Measurements from ENCODE around the gene C1GALT1. TPM values are rescaled to one million over a fixed set of nuclear protein-coding genes. Genes with fewer than 3 reads are reported as not detected.

Gene C1GALT1
- total RNA-seq, 4 donors from 2014 or later, result 42.9 to 99.9 (median 54.6) TPM

DNA sequence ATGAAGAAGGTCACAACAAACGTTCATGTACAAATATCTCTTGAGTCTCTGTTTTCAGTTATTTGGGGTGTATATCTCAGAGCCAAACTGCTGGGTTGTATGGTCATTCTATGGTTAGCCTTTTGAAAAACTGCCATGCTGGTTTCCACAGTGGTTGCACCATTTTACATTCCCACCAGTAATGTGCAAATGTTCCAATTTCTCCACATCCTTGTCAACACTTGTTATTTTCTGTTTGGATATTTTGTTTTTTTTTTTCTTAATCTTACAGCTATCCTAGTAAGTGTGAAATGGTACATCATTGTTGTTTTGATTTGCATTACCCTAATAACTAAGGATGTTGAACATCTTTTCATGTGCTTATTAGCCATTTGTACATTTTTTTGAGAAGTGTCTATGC lies 13.0 kb upstream of the C1GALT1 start:
- Histone ChIP-seq H3K27ac (no peak overlapping the region), H3K27me3 (no peaks in the 10 kb centered on the region), H3K4me3 (replicated peaks in 1 of 3) (no peak overlapping the region), H3K4me1 (no peaks in the 10 kb centered on the region), H3K36me3 (no peaks in the 10 kb centered on the region), H3K9me3 (no peaks in the 10 kb centered on the region)
- TF ChIP-seq, protein P1, sequence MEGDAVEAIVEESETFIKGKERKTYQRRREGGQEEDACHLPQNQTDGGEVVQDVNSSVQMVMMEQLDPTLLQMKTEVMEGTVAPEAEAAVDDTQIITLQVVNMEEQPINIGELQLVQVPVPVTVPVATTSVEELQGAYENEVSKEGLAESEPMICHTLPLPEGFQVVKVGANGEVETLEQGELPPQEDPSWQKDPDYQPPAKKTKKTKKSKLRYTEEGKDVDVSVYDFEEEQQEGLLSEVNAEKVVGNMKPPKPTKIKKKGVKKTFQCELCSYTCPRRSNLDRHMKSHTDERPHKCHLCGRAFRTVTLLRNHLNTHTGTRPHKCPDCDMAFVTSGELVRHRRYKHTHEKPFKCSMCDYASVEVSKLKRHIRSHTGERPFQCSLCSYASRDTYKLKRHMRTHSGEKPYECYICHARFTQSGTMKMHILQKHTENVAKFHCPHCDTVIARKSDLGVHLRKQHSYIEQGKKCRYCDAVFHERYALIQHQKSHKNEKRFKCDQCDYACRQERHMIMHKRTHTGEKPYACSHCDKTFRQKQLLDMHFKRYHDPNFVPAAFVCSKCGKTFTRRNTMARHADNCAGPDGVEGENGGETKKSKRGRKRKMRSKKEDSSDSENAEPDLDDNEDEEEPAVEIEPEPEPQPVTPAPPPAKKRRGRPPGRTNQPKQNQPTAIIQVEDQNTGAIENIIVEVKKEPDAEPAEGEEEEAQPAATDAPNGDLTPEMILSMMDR (IDR thresholded peaks at IDR 0.05), result no peak
- no peak for TF ChIP-seq POLR2A (IDR thresholded peaks at IDR 0.05)
- intact Hi-C loops (cut with DNase I), result no loop called here
- WGBS, 2 donors, result 92 to 96% methylated on average over 1 of the region's 1 CpG
- no peak for DNase-seq

DNA sequence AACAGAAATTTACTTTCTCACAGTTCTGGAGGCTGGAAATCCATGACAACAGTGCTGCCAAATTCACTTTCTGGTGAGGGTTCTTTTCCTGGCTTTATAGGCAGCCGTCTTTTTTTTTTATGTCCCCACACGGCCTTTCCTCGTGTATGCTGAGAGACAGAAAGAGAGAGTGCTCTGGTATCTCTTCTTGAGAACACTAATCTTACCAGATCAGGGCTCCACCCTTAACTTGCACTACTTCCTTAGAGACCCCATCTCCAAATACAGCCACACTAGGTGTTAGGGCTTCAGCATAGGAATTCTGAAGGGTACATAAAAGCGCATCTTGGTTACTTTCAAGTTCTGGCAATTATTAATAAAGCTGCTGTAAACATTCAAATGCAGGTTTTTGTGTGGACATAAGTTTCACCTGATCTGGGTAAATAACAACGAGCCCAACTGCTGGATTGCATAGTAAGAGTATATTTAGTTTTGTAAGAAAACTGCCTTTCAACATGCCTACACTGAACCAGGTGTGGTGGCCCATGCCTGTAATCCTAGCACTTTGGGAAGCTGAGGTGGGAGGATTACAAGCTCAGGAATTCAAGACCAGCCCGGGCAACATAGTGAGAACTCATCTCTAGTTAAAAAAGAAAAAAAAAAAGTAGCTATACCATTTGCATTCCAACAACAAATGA lies 8.2 kb upstream of the C1GALT1 start:
- H3K27me3 ChIP-seq, result no peaks in the 10 kb centered on the region
- DNase-seq, result no peak
- H3K27ac ChIP-seq, result no peak overlapping the region
- 84 to 86% methylated on average over 6 of the region's 6 CpGs for WGBS, 2 donors
- H3K4me1 ChIP-seq, result no peaks in the 10 kb centered on the region
- TF ChIP-seq POLR2A (IDR thresholded peaks at IDR 0.05), result no peak
- TF ChIP-seq, protein P1 (IDR thresholded peaks at IDR 0.05), result no peak
- H3K4me3 ChIP-seq (replicated peaks in 1 of 3), result no peak overlapping the region
- H3K9me3 ChIP-seq, result no peaks in the 10 kb centered on the region
- H3K36me3 ChIP-seq, result no peaks in the 10 kb centered on the region
- intact Hi-C loops (cut with DNase I), result no loop called here

DNA sequence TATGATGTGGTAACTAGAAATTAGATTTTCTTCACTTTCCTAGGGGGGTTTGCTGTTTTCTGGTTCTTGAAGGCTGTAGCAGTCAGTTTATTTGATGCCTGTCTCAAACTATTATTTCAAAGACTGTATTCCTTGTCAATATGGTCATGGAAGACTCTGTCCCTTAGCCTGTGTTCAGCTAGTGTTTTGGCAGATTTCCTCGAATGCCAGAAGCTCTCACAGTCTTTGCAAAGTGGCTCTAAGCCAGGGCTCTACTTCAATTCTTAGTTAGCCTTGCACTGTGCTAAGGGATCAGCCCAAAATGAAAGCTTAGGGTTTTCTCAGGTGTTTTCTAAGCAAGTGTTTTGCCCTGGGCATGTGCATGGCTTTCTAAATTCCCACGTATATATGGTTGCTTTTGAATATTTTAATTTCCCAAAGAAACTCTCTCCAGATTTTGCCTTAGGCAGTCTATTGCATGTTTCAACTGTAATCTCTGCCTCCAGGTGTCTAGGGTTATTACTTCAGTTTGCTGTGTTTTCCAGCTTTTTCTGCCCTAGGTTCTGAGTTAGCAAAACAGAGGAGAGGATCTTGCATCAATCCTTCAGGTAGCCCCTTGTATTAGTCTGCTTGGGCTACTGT lies 7.2 kb upstream of the C1GALT1 start:
- Histone ChIP-seq H3K27me3 (no peaks in the 10 kb centered on the region), H3K4me3 (replicated peaks in 1 of 3) (no peak overlapping the region), H3K9me3 (no peaks in the 10 kb centered on the region), H3K36me3 (no peaks in the 10 kb centered on the region), H3K27ac (no peak overlapping the region), H3K4me1 (no peaks in the 10 kb centered on the region)
- WGBS, 2 donors, result 47 to 48% methylated on average over 2 of the region's 2 CpGs
- TF ChIP-seq POLR2A (IDR thresholded peaks at IDR 0.05), result no peak
- TF ChIP-seq, protein P1 (IDR thresholded peaks at IDR 0.05), result no peak
- intact Hi-C loops (cut with DNase I), result no loop called here
- no peak for DNase-seq

DNA sequence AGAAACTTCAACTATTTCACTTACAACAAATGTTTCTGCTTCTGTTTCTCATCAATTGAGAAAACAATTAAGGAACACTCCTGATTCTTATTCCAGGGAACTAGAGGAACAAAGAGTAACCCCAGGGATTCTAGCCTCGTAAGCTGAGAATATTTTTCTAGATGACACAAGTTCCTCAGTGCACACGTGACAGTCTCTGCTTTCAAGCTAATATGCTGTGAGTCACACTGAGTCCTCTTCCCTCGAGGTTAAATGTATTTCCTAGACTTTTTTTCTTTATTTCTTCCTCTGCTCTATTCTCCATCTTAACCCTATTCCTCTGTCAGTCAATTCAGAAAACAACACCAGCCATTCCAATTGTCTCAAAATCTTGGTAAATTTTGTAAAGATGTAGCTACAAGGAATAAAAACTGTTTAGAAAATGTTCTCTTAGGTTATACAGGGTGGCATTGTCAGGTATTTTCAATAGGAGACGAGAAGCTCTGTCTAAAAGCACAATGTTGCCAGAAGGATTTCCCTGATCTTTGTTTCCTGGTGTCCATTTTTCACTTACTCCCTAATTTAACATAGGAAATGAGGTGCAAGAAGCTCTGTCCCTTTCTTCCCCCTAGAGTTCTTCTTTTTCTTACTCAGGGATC lies 5.8 kb upstream of the C1GALT1 start:
- DNase-seq, result no peak
- Histone ChIP-seq H3K27me3 (no peaks in the 10 kb centered on the region), H3K36me3 (no peaks in the 10 kb centered on the region), H3K27ac (no peak overlapping the region), H3K4me1 (peaks cover 0 to 4% of the 10 kb centered on the region in 2 donors), H3K9me3 (no peaks in the 10 kb centered on the region), H3K4me3 (replicated peaks in 1 of 3) (no peak overlapping the region)
- WGBS, 2 donors, result 63% methylated on average over 4 of the region's 4 CpGs
- TF ChIP-seq, protein P1 (IDR thresholded peaks at IDR 0.05), result no peak
- no peak for TF ChIP-seq POLR2A (IDR thresholded peaks at IDR 0.05)
- intact Hi-C loops (cut with DNase I), result no loop called here

DNA sequence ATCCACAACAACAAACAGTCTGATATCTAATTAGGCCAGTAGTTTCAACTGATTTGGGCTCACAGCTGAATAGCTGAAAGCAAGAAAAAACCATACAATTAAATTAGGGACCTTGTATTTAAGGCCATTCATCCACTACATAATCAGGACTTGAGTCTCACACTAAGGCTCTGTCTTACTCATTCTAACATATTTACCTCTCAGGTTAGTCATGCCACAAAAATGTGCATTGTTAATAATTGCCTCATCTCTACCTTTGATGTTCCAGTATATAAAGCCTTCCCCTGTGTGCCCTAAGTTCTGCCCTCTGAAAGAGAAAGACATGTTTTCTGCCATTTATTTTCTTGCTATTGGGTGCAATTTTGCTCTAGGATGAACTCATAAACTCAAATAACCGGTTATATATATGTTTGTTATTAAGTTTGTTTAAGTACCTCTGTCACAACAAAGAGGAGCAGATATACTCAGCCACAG lies 5.3 kb upstream of the C1GALT1 start:
- no peak overlapping the region for H3K4me3 ChIP-seq (replicated peaks in 1 of 3)
- intact Hi-C loops (cut with DNase I), result no loop called here
- H3K4me1 ChIP-seq, result peaks cover 0 to 4% of the 10 kb centered on the region in 2 donors
- DNase-seq, result no peak
- no peak overlapping the region for H3K27ac ChIP-seq
- TF ChIP-seq, protein P1 (IDR thresholded peaks at IDR 0.05), result no peak
- 80 to 87% methylated on average over 1 of the region's 1 CpG for WGBS, 2 donors
- H3K27me3 ChIP-seq, result no peaks in the 10 kb centered on the region
- no peaks in the 10 kb centered on the region for H3K9me3 ChIP-seq
- no peaks in the 10 kb centered on the region for H3K36me3 ChIP-seq

Measured in thyroid gland (tissue), 4 donors.